Retinal pigment epithelial cell (primary cell): ENCODE data around the gene TLK2.

Experiments used
- DNase-seq: peaks from one replicate; pipeline ENCODE4 v3.0.0-alpha.2; 2010; ENCODE audit warnings: low read depth
- H3K4me3 ChIP-seq: 2 replicates; pipeline ENCODE4 v1.5.1; 2011; ENCODE audit warnings: mild to moderate bottlenecking, low read length, control low read depth, moderate library complexity
- CTCF ChIP-seq: conservative IDR thresholded peaks from 2 replicates; pipeline ENCODE4 v1.5.1; 2011; ENCODE audit warnings: low read depth, low read length, control low read depth, inconsistent platforms

The TLK2 gene

GRCh38 chr17:62631086-62631935 is 152.7 kb downstream of the TLK2 start:
- no peak overlapping the region for H3K4me3 ChIP-seq
- DNase-seq: no peak
- no peak for TF ChIP-seq CTCF

GRCh38 chr17:62631936-62632924 is 153.6 kb downstream of the TLK2 start:
- DNase-seq: no peak
- no peak overlapping the region for H3K4me3 ChIP-seq
- no peak for TF ChIP-seq CTCF

GRCh38 chr17:62637809-62638208 is 159.2 kb downstream of the TLK2 start:
- no peak for TF ChIP-seq CTCF
- no peak overlapping the region for H3K4me3 ChIP-seq
- no peak for DNase-seq

- TF ChIP-seq CTCF: no peak
- no peak overlapping the region for H3K4me3 ChIP-seq
- no peak for DNase-seq
Measured at GRCh38 chr17:62641153-62641552, 162.5 kb downstream of the TLK2 start.

- no peak for DNase-seq
- H3K4me3 ChIP-seq: no peak overlapping the region
- TF ChIP-seq CTCF: no peak
Measured at GRCh38 chr17:62641951-62642350, 163.3 kb downstream of the TLK2 start.

- DNase-seq: no peak
- H3K4me3 ChIP-seq: no peak overlapping the region
- TF ChIP-seq CTCF: no peak
Measured at GRCh38 chr17:62643496-62643895, 164.9 kb downstream of the TLK2 start.
